HTERT RPE-1 (cell line): ENCODE results near the gene HECTD4.
"Not testable (repeated sequence)": the region's sequence is repeated elsewhere in the genome, so short reads cannot be mapped to it uniquely, and the experiment has no call there.

Experiments used
- in situ Hi-C: fragments of 300-500 bp; cut with MboI; formaldehyde crosslinking; loops from 4 replicates; pipeline ENCODE4 v1.14.3; 2020; ENCODE audit warnings: low sequenced_read_pairs

Gene HECTD4

GRCh38 chr12:112408621-112409020 is 26.4 kb upstream of the HECTD4 start:
- in situ Hi-C loops: no loop called here

GRCh38 chr12:112407683-112408082 is 25.5 kb upstream of the HECTD4 start:
- in situ Hi-C loops: not testable (repeated sequence)

- in situ Hi-C loops: no loop called here
Observed at GRCh38 chr12:112406519-112407488, 24.6 kb upstream of the HECTD4 start.

GRCh38 chr12:112401903-112402498 is 19.8 kb upstream of the HECTD4 start:
- in situ Hi-C loops: no loop called here

GRCh38 chr12:112401054-112401453 is 18.8 kb upstream of the HECTD4 start:
- in situ Hi-C loops: no loop called here

- in situ Hi-C loops: no loop called here
Observed at GRCh38 chr12:112393328-112393727, 11.1 kb upstream of the HECTD4 start.

GRCh38 chr12:112389922-112390654 is 7.9 kb upstream of the HECTD4 start:
- in situ Hi-C loops: not testable (repeated sequence)

GRCh38 chr12:112389228-112389627 is 7.0 kb upstream of the HECTD4 start:
- in situ Hi-C loops: no loop called here

- in situ Hi-C loops: no loop called here
Observed at GRCh38 chr12:112386726-112387125, 4.5 kb upstream of the HECTD4 start.

- in situ Hi-C loops: no loop called here
Observed at GRCh38 chr12:112382866-112383265, 635 bp upstream of the HECTD4 start.

- in situ Hi-C loops: no loop called here
Observed at GRCh38 chr12:112381406-112381882, 787 bp downstream of the HECTD4 start.

- in situ Hi-C loops: no loop called here
Observed at GRCh38 chr12:112380663-112381405, 1.4 kb downstream of the HECTD4 start.

GRCh38 chr12:112375105-112375504 is 7.1 kb downstream of the HECTD4 start:
- in situ Hi-C loops: no loop called here

- in situ Hi-C loops: no loop called here
Observed at GRCh38 chr12:112374166-112374740, 8.0 kb downstream of the HECTD4 start.

- in situ Hi-C loops: no loop called here
Observed at GRCh38 chr12:112370868-112371510, 11.2 kb downstream of the HECTD4 start.

GRCh38 chr12:112370199-112370598 is 12.0 kb downstream of the HECTD4 start:
- in situ Hi-C loops: no loop called here

- in situ Hi-C loops: no loop called here
Observed at GRCh38 chr12:112368856-112369255, 13.4 kb downstream of the HECTD4 start.

GRCh38 chr12:112367965-112368364 is 14.3 kb downstream of the HECTD4 start:
- in situ Hi-C loops: no loop called here

GRCh38 chr12:112362310-112362709 is 19.9 kb downstream of the HECTD4 start:
- in situ Hi-C loops: no loop called here

- in situ Hi-C loops: no loop called here
Observed at GRCh38 chr12:112361271-112361670, 21.0 kb downstream of the HECTD4 start.
